GM23248 (cell line): ENCODE results near the gene NRDC.

Source experiments
- EZH2 ChIP-seq: fragments of 200-600 bp; sonication (generic); IDR thresholded peaks from 2 replicates; pipeline ENCODE4 v1.6.1; 2018; ENCODE audit warnings: antibody characterized with exemption, mild to moderate bottlenecking; ENCODE audit not compliant: insufficient read depth, poor library complexity, severe bottlenecking
- EZH2phosphoT487 ChIP-seq: fragments of 200-600 bp; sonication (generic); IDR thresholded peaks from 2 replicates; pipeline ENCODE4 v1.6.1; 2018; ENCODE audit warnings: antibody characterized with exemption, moderate library complexity, mild to moderate bottlenecking, low read depth; ENCODE audit not compliant: insufficient read depth

GRCh38 chr1:51875836-51876235 is 2.7 kb downstream of the NRDC start:
- TF ChIP-seq EZH2 = no peak
- no peak for TF ChIP-seq EZH2phosphoT487
